ENCODE measurements around the gene SULT1C3.

Gene SULT1C3

DNA sequence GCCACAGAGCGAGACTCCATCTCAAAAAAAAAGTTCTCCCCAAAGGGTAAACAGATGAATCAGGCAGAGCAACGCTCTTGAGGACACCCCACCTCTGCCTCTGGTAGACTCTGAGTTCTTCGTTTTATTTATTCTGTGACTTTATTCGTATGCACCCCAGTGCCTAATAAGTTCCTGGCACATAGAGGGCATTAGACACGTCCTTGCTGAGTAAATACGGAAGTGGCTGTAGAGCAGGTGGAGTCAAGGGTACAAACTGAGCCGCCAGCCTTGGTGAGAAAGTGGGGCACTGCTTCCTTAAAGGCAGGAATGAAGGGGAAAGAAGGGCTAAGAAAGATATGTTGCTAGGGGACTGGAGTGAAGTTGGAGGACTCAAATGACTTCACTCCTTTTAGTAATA is 61.8 kb downstream of the SULT1C3 start:
- Histone ChIP-seq H3K9ac (ENCODE audit: low read depth, low read length, poor library complexity) (no peak overlapping the region), H3K27ac (replicated peaks; ENCODE audit: low read length) (no peak overlapping the region), H3K23ac (ENCODE audit: low read depth, low read length, poor library complexity) (no peak overlapping the region), H2AFZ (ENCODE audit: low read length) (no peak overlapping the region), H3K36me3 (replicated peaks in 1 of 2; ENCODE audit: control insufficient read depth in 2 of 2, insufficient read depth in 2 of 2, low read length in 2 of 2) (no peaks in the 10 kb centered on the region), H3K4ac (ENCODE audit: low read length) (no peak overlapping the region), H3K9me3 (replicated peaks in 1 of 2; ENCODE audit: control insufficient read depth in 2 of 2, insufficient read depth in 1 of 2, low read depth in 1 of 2, low read length in 2 of 2) (no peaks in the 10 kb centered on the region), H3K4me3 (ENCODE audit: low read length in 2 of 2) (no peak overlapping the region), H3K18ac (ENCODE audit: low read length) (no peak overlapping the region), H3K4me1 (ENCODE audit: control insufficient read depth in 2 of 2, insufficient read depth in 1 of 2, low read depth in 1 of 2, low read length in 2 of 2) (no peaks in the 10 kb centered on the region), H3K4me2 (ENCODE audit: insufficient read depth, low read length, poor library complexity, severe bottlenecking) (no peak overlapping the region), H4K8ac (ENCODE audit: low read depth, low read length) (no peak overlapping the region), H2BK15ac (ENCODE audit: low read length) (no peak overlapping the region), H2AK5ac (ENCODE audit: low read depth, low read length) (no peak overlapping the region), H3K27me3 (ENCODE audit: control insufficient read depth in 3 of 3, insufficient read depth in 3 of 3, low read depth in 1 of 3, low read length in 3 of 3) (no peaks in the 10 kb centered on the region), H2BK120ac (ENCODE audit: low read depth, low read length) (no peak overlapping the region), H2BK12ac (ENCODE audit: low read length) (no peak overlapping the region), H2BK5ac (ENCODE audit: low read length) (no peak overlapping the region), H4K91ac (ENCODE audit: low read depth, low read length, poor library complexity) (no peak overlapping the region), H3K79me1 (ENCODE audit: low read depth, low read length) (no peaks in the 10 kb centered on the region), H3K14ac (ENCODE audit: low read length) (no peak overlapping the region)
- DNase-seq (ENCODE audit: low spot score), result no peak
- WGBS, 2 donors (ENCODE audit: extremely low coverage in 2 of 2, insufficient read length in 2 of 2, insufficient replicate concordance in 1 of 2), result no CpG with 5 or more reads among the region's 7 CpGs

DNA sequence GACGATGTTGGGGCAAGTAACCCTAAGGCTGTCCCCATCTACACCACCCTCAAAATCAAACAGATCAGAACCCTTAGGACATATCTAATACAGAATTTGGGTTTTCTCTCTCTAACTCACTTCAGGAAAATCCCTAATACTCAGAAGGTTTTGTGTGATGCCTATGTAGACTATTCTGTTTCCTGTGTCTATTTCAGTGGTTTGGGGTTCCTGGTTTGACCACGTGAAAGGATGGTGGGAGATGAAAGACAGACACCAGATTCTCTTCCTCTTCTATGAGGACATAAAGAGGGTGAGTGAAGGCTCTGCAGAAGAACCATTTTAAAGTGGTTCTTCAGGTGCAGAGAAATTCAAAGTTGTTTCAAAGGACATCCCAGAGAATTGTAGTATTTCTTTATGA is 65.2 kb downstream of the SULT1C3 start:
- H3K4me3 ChIP-seq (ENCODE audit: low read length in 2 of 2), result no peak overlapping the region

DNA sequence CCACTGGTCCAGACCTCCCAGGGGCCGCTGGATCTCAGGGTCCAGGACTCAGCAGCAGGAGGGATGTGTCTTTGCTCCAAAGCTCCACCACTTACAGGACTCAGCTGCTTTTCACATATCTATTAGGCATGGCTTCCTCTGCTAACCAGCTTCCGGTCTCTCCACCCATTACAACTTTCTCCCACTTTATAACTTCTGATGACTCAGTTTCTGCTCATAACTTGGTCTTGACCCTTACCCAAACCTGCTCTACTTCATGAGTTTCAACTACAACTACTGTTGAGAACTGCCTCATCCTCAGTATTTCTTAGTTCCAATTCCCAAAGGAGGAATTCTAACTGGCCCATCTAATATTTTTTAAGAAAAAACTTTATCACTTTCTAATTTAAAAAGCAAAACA is 66.1 kb downstream of the SULT1C3 start:
- H3K14ac ChIP-seq (ENCODE audit: low read length), result no peak overlapping the region
- no peak overlapping the region for H2AFZ ChIP-seq (ENCODE audit: low read length)
- H3K4me2 ChIP-seq (ENCODE audit: insufficient read depth, low read length, poor library complexity, severe bottlenecking), result no peak overlapping the region
- no peaks in the 10 kb centered on the region for H3K36me3 ChIP-seq (replicated peaks in 1 of 2; ENCODE audit: control insufficient read depth in 2 of 2, insufficient read depth in 2 of 2, low read length in 2 of 2)
- no peak overlapping the region for H2BK15ac ChIP-seq (ENCODE audit: low read length)
- H3K23ac ChIP-seq (ENCODE audit: low read depth, low read length, poor library complexity), result no peak overlapping the region
- WGBS, 2 donors (ENCODE audit: extremely low coverage in 2 of 2, insufficient read length in 2 of 2, insufficient replicate concordance in 1 of 2), result no CpG with 5 or more reads among the region's 2 CpGs
- no peak overlapping the region for H3K4ac ChIP-seq (ENCODE audit: low read length)
- no peak overlapping the region for H4K8ac ChIP-seq (ENCODE audit: low read depth, low read length)
- H3K4me1 ChIP-seq (ENCODE audit: control insufficient read depth in 2 of 2, insufficient read depth in 1 of 2, low read depth in 1 of 2, low read length in 2 of 2), result no peaks in the 10 kb centered on the region
- no peak overlapping the region for H2BK120ac ChIP-seq (ENCODE audit: low read depth, low read length)
- H3K18ac ChIP-seq (ENCODE audit: low read length), result no peak overlapping the region
- H3K9me3 ChIP-seq (replicated peaks in 1 of 2; ENCODE audit: control insufficient read depth in 2 of 2, insufficient read depth in 1 of 2, low read depth in 1 of 2, low read length in 2 of 2), result no peaks in the 10 kb centered on the region
- no peak overlapping the region for H3K4me3 ChIP-seq (ENCODE audit: low read length in 2 of 2)
- no peak overlapping the region for H2BK12ac ChIP-seq (ENCODE audit: low read length)
- no peak overlapping the region for H3K9ac ChIP-seq (ENCODE audit: low read depth, low read length, poor library complexity)
- H3K27me3 ChIP-seq (ENCODE audit: control insufficient read depth in 3 of 3, insufficient read depth in 3 of 3, low read depth in 1 of 3, low read length in 3 of 3), result no peaks in the 10 kb centered on the region
- no peaks in the 10 kb centered on the region for H3K79me1 ChIP-seq (ENCODE audit: low read depth, low read length)
- H3K27ac ChIP-seq (replicated peaks; ENCODE audit: low read length), result no peak overlapping the region
- no peak overlapping the region for H2BK5ac ChIP-seq (ENCODE audit: low read length)
- DNase-seq (ENCODE audit: low spot score), result no peak
- H4K91ac ChIP-seq (ENCODE audit: low read depth, low read length, poor library complexity), result no peak overlapping the region
- H2AK5ac ChIP-seq (ENCODE audit: low read depth, low read length), result no peak overlapping the region

More for the DNA sequence above, 65.2 kb downstream of the SULT1C3 start:
- no peak overlapping the region for H2BK120ac ChIP-seq (ENCODE audit: low read depth, low read length)
- no peak overlapping the region for H3K4me2 ChIP-seq (ENCODE audit: insufficient read depth, low read length, poor library complexity, severe bottlenecking)
- no peak overlapping the region for H2BK15ac ChIP-seq (ENCODE audit: low read length)
- no peaks in the 10 kb centered on the region for H3K9me3 ChIP-seq (replicated peaks in 1 of 2; ENCODE audit: control insufficient read depth in 2 of 2, insufficient read depth in 1 of 2, low read depth in 1 of 2, low read length in 2 of 2)
- H3K23ac ChIP-seq (ENCODE audit: low read depth, low read length, poor library complexity), result no peak overlapping the region
- H2BK5ac ChIP-seq (ENCODE audit: low read length), result no peak overlapping the region
- no peaks in the 10 kb centered on the region for H3K79me1 ChIP-seq (ENCODE audit: low read depth, low read length)
- no peak overlapping the region for H3K4ac ChIP-seq (ENCODE audit: low read length)
- H2BK12ac ChIP-seq (ENCODE audit: low read length), result no peak overlapping the region
- H3K9ac ChIP-seq (ENCODE audit: low read depth, low read length, poor library complexity), result no peak overlapping the region
- no peak overlapping the region for H3K18ac ChIP-seq (ENCODE audit: low read length)
- no peak overlapping the region for H3K27ac ChIP-seq (replicated peaks; ENCODE audit: low read length)
- H4K8ac ChIP-seq (ENCODE audit: low read depth, low read length), result no peak overlapping the region
- H3K36me3 ChIP-seq (replicated peaks in 1 of 2; ENCODE audit: control insufficient read depth in 2 of 2, insufficient read depth in 2 of 2, low read length in 2 of 2), result no peaks in the 10 kb centered on the region
- no peak overlapping the region for H2AK5ac ChIP-seq (ENCODE audit: low read depth, low read length)
- no peak overlapping the region for H3K14ac ChIP-seq (ENCODE audit: low read length)
- no peaks in the 10 kb centered on the region for H3K4me1 ChIP-seq (ENCODE audit: control insufficient read depth in 2 of 2, insufficient read depth in 1 of 2, low read depth in 1 of 2, low read length in 2 of 2)
- H3K27me3 ChIP-seq (ENCODE audit: control insufficient read depth in 3 of 3, insufficient read depth in 3 of 3, low read depth in 1 of 3, low read length in 3 of 3), result no peaks in the 10 kb centered on the region
- no peak for DNase-seq (ENCODE audit: low spot score)
- H2AFZ ChIP-seq (ENCODE audit: low read length), result no peak overlapping the region
- H4K91ac ChIP-seq (ENCODE audit: low read depth, low read length, poor library complexity), result no peak overlapping the region
- no CpG with 5 or more reads among the region's 2 CpGs for WGBS, 2 donors (ENCODE audit: extremely low coverage in 2 of 2, insufficient read length in 2 of 2, insufficient replicate concordance in 1 of 2)

DNA sequence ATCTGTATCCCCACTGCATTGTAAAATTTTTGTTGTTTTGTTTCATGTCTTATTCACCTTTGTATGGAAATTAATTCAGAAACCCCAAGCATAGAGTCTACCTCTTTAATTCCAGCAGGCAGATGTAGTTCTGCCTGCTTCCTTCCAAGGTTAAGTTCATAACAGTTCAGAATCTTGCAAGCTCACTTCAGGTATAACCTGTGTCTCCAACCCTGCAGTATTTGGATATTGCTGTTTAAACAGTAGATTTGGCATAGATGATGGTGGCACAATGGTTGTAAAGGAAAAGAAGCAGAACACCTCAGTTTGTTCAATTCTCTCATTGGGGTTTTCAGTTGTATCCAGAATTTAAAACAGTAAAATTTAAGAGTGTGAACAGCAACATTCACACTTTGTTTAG is 70.1 kb downstream of the SULT1C3 start:
- no peak overlapping the region for H3K4ac ChIP-seq (ENCODE audit: low read length)
- H2BK12ac ChIP-seq (ENCODE audit: low read length), result no peak overlapping the region

More for the DNA sequence above, 70.1 kb downstream of the SULT1C3 start:
- Histone ChIP-seq H4K91ac (ENCODE audit: low read depth, low read length, poor library complexity) (no peak overlapping the region), H2AFZ (ENCODE audit: low read length) (no peak overlapping the region), H3K18ac (ENCODE audit: low read length) (no peak overlapping the region), H2BK120ac (ENCODE audit: low read depth, low read length) (no peak overlapping the region), H3K4me1 (ENCODE audit: control insufficient read depth in 2 of 2, insufficient read depth in 1 of 2, low read depth in 1 of 2, low read length in 2 of 2) (peaks cover under 1 to 1% of the 10 kb centered on the region in 2 donors), H3K36me3 (replicated peaks in 1 of 2; ENCODE audit: control insufficient read depth in 2 of 2, insufficient read depth in 2 of 2, low read length in 2 of 2) (no peaks in the 10 kb centered on the region), H3K9me3 (replicated peaks in 1 of 2; ENCODE audit: control insufficient read depth in 2 of 2, insufficient read depth in 1 of 2, low read depth in 1 of 2, low read length in 2 of 2) (no peaks in the 10 kb centered on the region), H3K9ac (ENCODE audit: low read depth, low read length, poor library complexity) (no peak overlapping the region), H4K8ac (ENCODE audit: low read depth, low read length) (no peak overlapping the region), H3K23ac (ENCODE audit: low read depth, low read length, poor library complexity) (no peak overlapping the region), H3K27ac (replicated peaks; ENCODE audit: low read length) (no peak overlapping the region), H2BK15ac (ENCODE audit: low read length) (no peak overlapping the region), H2BK5ac (ENCODE audit: low read length) (no peak overlapping the region), H3K14ac (ENCODE audit: low read length) (no peak overlapping the region), H3K79me1 (ENCODE audit: low read depth, low read length) (no peaks in the 10 kb centered on the region), H3K4me2 (ENCODE audit: insufficient read depth, low read length, poor library complexity, severe bottlenecking) (no peak overlapping the region), H3K27me3 (ENCODE audit: control insufficient read depth in 3 of 3, insufficient read depth in 3 of 3, low read depth in 1 of 3, low read length in 3 of 3) (no peaks in the 10 kb centered on the region), H3K4me3 (ENCODE audit: low read length in 2 of 2) (no peak overlapping the region), H2AK5ac (ENCODE audit: low read depth, low read length) (no peak overlapping the region)
- no peak for DNase-seq (ENCODE audit: low spot score)

All from neuronal stem cell (in vitro differentiated cells).